ENCODE data around the gene LEF1. TPM values are rescaled to one million over a fixed set of nuclear protein-coding genes. Genes with fewer than 3 reads are reported as not detected.
"Not testable (repeated sequence)": the region's sequence is repeated elsewhere in the genome, so short reads cannot be mapped to it uniquely, and the experiment has no call there.

LEF1 gene
- polyA plus RNA-seq, 3 donors: 1.00 to 1.7 (median 1.2) TPM

GRCh38 chr4:108029016-108029720 lies 139.6 kb downstream of the LEF1 start:
- WGBS, 3 donors: 82 to 89% (median 88%) methylated on average over 9 of the region's 9 CpGs
- H3K27ac ChIP-seq (ENCODE audit: low read depth, low read length): no peak overlapping the region

GRCh38 chr4:108024878-108025165 lies 143.9 kb downstream of the LEF1 start:
- H3K27ac ChIP-seq (ENCODE audit: low read depth, low read length): no peak overlapping the region

GRCh38 chr4:108024085-108024877 lies 144.5 kb downstream of the LEF1 start:
- no peak overlapping the region for H3K27ac ChIP-seq (ENCODE audit: low read depth, low read length)
- 78 to 89% (median 87%) methylated on average over 5 of the region's 5 CpGs for WGBS, 3 donors

- no peak overlapping the region for H3K27ac ChIP-seq (ENCODE audit: low read depth, low read length)
- whole genome bisulfite sequencing, 3 donors: 42 to 49% (median 47%) methylated on average over 2 of the region's 2 CpGs
Measured at GRCh38 chr4:108018884-108019187, 149.9 kb downstream of the LEF1 start.

GRCh38 chr4:108018040-108018883 lies 150.5 kb downstream of the LEF1 start:
- H3K27ac ChIP-seq (ENCODE audit: low read depth, low read length): no peak overlapping the region
- 38 to 43% (median 40%) methylated on average over 8 of the region's 8 CpGs for WGBS, 3 donors

DNA sequence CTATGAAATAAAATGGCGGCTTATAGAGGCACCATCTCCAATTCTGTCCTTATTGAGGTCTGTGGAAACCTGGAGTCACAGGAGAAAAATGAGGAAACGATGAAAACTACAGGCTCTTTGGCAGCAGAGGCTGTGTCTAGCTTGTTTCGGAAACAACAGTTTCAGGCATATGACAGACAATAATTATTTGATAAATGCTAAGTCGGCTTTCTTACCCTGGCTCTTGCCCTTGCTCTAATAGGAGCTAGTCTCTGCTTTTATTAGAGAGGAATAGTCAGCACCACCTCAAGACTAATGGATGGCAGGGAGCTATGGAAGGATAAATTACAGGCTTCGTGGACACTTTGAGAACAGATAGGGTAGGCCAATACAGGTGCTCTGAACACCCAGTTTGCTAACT lies 154.8 kb downstream of the LEF1 start:
- WGBS, 3 donors: 91 to 98% (median 96%) methylated on average over 5 of the region's 5 CpGs
- no peak overlapping the region for H3K27ac ChIP-seq (ENCODE audit: low read depth, low read length)

DNA sequence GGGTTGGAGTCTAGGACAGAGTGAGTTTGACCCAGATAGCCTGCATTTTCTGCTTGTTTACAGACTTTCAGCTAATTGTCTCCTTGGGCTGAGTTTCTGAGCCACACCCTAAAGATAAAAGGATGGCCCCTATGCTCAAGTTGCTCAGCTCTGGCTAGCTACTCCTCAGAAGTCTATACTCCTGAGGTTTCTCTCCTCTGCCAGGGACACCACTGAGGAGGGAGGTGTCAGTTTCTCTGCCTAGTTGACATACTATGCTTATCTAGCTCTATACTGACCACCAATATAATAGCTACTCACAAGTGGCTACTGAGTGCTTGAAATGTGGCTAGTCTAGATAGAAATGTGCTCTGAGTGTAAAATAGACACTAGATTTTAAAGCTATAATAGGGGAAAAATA lies 155.4 kb downstream of the LEF1 start:
- no peak overlapping the region for H3K27ac ChIP-seq (ENCODE audit: low read depth, low read length)

DNA sequence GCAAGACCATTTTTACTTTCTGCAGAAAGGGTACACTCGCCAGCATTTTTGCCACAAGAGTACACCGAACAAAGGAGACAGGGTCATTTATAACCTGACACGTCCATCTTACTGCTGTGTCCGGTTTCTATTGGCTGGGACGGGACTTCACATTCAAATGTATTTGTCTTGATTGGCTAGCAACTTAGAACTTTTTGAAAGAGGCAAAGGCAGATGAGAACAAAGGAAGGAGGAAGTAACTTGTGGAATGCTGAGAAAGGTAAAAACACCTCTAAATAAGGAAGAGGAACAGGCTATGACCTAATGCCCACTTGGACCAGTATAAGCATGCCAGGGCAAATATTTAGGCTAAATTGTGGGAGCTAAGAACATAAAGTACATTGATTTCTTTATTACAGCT lies 156.3 kb downstream of the LEF1 start:
- not testable (repeated sequence) for H3K27ac ChIP-seq (ENCODE audit: low read depth, low read length)
- WGBS, 3 donors: 96 to 97% (median 96%) methylated on average over 5 of the region's 5 CpGs

DNA sequence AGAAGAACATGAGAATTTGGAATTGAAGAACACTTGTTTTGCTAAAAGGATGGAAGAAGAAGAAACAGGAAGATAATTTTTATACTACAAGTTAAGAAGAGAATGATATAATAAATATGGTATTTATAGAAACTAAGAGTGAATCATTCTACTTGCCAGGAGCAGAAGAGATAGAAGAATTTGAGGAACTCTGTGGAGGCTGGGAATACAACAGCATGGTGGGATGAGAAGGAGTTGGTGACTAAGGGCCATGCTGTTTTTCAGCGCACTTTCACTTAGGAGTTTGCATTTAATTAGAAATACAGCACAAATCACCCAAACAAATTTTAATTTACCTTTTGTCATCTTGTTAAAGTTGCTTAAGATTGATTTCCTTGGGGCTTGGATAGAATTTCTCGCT lies 158.6 kb downstream of the LEF1 start:
- WGBS, 3 donors: 94 to 97% (median 96%) methylated on average over 2 of the region's 2 CpGs
- H3K27ac ChIP-seq (ENCODE audit: low read depth, low read length): no peak overlapping the region

- WGBS, 3 donors: 58 to 96% (median 64%) methylated on average over 2 of the region's 2 CpGs
- no peak overlapping the region for H3K27ac ChIP-seq (ENCODE audit: low read depth, low read length)
Measured at GRCh38 chr4:108008721-108009120, 160.0 kb downstream of the LEF1 start.

DNA sequence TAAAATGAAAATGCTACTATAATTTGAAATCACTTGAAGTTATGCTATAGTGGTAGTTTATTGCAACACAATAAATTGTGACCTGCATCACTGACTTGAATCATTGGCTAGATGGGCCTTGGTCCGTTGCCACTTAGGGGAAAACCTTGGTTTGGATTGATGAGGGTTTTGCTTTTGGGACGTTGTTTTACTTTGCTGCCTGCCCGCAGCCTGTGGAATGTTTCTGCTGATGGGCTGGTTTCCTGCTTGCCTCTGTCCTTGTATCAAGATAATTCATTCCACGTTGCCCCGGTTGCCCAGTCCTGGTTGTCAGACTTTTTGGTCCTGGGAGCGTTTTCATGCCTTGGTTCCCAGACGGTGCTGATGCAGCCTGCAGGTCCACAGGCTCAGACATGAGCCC lies 160.7 kb downstream of the LEF1 start:
- 88 to 97% (median 93%) methylated on average over 7 of the region's 7 CpGs for WGBS, 3 donors
- H3K27ac ChIP-seq (ENCODE audit: low read depth, low read length): no peak overlapping the region

- no peak overlapping the region for H3K27ac ChIP-seq (ENCODE audit: low read depth, low read length)
Measured at GRCh38 chr4:108006361-108006760, 162.4 kb downstream of the LEF1 start.

GRCh38 chr4:108005807-108006206 lies 162.9 kb downstream of the LEF1 start:
- H3K27ac ChIP-seq (ENCODE audit: low read depth, low read length): no peak overlapping the region
- 96 to 100% (median 97%) methylated on average over 1 of the region's 1 CpG for WGBS, 3 donors

DNA sequence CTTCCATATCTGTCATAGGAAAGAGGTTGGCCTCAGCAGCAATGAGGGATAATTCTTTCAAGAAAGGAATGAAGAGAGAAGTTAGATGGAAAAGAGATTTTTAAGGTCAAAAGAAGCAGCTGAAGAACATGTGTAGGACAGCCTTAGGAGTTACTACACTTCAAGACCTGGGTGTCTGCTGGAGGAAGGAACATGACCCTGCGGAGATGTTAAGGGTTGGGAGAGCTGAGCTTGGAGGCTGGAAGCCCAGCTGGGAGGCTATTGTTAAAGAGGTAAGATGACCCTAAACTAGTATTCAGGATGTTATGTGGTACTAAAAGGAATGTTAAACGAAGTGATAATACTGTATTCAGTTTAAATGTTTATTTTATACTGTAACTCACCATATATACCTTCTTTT lies 164.1 kb downstream of the LEF1 start:
- no peak overlapping the region for H3K27ac ChIP-seq (ENCODE audit: low read depth, low read length)
- 93 to 94% (median 94%) methylated on average over 2 of the region's 2 CpGs for WGBS, 3 donors

DNA sequence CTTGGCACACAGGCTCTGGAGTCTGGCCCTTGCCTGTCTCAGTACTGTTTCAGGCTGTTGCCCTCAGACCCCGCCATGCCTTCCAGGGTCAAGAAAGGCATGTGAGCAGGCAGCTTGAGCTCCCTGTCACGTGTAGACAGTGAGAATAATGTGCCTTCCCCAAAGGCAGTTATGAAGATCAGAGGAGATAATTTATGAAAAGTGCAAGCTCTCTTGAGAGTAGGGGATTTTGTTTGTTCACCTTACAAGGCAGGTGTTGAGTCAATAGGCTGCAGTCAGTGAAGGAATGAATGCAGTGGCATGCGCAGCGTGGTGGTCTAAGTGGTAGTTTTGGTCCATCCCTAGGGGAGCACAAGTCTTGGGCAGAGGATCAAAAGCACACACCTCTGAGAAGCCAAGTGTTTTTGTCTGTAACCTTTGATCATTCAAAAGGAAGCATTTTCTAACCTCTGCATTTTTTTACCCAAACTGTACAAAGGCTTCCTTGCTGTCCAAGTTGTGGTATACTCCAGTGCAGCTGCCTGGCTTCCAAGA lies 164.7 kb downstream of the LEF1 start:
- 84 to 88% (median 86%) methylated on average over 4 of the region's 4 CpGs for WGBS, 3 donors
- H3K27ac ChIP-seq (ENCODE audit: low read depth, low read length): no peak overlapping the region

DNA sequence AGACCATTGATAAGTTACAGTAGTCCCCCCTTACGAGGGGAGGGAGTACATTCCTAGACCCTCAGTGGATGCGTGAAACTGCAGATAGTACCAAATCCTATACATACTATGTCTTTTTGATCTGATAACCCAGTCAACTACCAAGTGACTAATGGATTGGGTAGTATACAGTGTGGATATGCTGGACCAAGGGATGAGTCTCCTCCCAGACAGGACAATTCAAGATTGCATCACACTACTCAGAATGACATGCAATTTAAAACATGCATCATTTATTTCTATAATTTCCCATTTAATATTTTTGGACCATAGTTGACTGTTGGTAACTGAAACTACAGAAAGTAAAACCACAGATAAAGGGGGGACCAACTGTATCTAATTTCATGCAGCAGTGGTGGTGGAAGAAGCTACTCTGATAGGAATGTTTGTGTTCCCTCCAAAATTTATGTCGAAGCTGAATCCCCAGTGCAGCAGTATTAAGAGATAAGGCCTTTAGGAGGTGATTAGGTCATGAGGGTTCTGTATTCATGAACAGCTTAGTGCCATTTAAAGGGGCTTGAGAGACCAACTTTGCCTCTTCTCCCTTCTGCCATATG lies 167.1 kb downstream of the LEF1 start:
- 88 to 96% (median 90%) methylated on average over 3 of the region's 3 CpGs for WGBS, 3 donors
- no peak overlapping the region for H3K27ac ChIP-seq (ENCODE audit: low read depth, low read length)

- 69 to 89% (median 72%) methylated on average over 2 of the region's 2 CpGs for WGBS, 3 donors
- H3K27ac ChIP-seq (ENCODE audit: low read depth, low read length): no peak overlapping the region
Measured at GRCh38 chr4:107999932-108000539, 168.7 kb downstream of the LEF1 start.

DNA sequence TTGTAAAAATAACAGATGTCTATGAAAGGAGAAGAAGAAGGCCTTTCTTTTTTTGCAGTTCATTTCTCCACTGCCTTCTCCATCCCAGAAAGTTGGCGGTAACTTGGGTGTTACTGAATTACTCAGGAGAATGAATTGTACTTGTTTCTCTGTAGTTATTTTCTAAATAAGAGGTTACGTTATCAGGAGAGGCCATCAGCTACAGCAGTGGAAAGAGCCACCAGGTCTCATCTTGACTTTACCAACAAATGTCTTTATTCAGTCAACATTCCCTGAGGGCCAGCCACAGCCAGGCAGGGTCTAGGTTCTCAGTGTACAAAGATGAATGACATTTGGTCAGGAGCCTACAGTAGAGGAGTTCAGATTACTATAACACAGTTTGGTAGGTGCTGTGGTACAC lies 170.9 kb downstream of the LEF1 start:
- 88 to 93% (median 92%) methylated on average over 2 of the region's 2 CpGs for WGBS, 3 donors
- H3K27ac ChIP-seq (ENCODE audit: low read depth, low read length): no peak overlapping the region
